CD4-positive, alpha-beta T cell treated with Interleukin-6 for 4 hours (primary cell): ENCODE results near the gene CCDC183.
"Not testable (repeated sequence)": the region's sequence is repeated elsewhere in the genome, so short reads cannot be mapped to it uniquely, and the experiment has no call there.

Experiments
- DNase-seq: peaks from one replicate; pipeline ENCODE4 v3.0.0-alpha.2; 2020; ENCODE audit warnings: mixed read lengths

CCDC183 gene

DNA sequence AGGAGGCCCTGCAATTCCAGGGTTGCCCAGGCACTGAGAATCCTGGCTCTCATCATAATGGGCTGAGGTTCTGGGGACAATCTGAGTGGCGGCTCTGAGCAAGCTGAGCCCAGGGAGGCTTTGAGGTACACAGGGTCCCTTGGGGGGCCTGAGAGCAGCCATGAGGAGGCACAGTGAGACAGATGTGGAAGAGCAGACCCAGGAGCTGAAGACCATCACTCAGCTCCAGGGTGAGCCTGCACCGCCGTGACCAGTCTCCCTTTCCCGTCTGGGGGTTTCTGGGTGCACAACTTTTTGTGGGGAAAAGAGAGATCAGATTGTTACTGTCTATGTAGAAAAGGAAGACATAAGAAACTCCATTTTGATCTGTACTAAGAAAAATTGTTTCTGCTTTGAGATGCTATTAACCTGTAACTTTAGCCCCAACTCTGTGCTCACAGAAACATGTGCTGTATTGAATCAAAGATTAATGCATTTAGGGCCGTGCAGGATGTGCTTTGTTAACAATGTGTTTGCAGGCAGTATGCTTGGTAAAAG is at the start of gene CCDC183:
Gene CCDC183, plus strand, starts transcription at position 101 of the 537 bp plus-strand sequence. Its CDS starts 60 bp downstream, at position 161.
- DNase-seq = no peak

DNA sequence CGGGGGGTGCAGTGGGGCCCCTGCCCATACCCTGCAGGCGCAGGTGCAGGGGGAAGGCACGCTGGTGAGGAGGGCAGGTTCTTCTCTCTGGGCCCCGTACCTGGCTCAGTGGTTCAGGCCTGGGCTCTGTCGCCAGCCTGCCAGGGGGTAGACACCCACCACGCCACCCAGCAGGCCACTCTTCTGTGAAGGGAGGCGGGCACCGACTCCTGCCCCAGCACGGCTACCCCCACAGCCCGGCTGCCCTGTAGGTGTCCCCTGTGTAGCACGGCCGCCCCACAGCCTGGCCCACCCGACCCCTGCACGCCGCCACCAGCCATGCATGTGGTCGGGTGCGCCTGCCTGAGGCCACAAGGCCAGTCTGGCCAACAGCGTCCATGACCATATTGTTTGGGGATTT is 49.5 kb upstream of the CCDC183 start:
- no peak for DNase-seq

- no peak for DNase-seq
These were observed 48.7 kb upstream of the CCDC183 start for GRCh38 chr9:136747161-136748060.

DNA sequence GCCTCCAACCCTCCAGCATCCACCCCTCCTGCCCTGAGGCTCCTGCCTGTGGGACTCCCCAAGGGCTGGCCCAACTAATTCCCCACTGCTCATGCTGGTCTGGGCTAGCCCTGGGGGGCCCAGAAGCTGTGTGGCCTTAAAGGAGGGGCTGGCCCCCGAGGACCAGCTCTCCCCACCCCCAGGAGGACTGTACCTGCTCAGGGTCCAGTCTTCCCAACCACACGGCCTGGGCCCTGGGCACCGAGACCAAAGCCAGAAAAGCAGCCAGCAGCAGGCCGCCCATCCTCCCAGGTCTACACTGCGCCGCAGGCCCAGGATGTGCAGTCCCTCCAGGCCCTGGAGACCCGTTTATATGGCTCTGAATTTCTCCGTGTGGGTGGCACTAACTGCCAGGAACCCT is 47.9 kb upstream of the CCDC183 start, which contains the start of gene LCN6:
Gene LCN6, minus strand, starts transcription at position 325 of the 400 bp plus-strand sequence. Its CDS starts 42 bp downstream, at position 283.
- DNase-seq = no peak

DNA sequence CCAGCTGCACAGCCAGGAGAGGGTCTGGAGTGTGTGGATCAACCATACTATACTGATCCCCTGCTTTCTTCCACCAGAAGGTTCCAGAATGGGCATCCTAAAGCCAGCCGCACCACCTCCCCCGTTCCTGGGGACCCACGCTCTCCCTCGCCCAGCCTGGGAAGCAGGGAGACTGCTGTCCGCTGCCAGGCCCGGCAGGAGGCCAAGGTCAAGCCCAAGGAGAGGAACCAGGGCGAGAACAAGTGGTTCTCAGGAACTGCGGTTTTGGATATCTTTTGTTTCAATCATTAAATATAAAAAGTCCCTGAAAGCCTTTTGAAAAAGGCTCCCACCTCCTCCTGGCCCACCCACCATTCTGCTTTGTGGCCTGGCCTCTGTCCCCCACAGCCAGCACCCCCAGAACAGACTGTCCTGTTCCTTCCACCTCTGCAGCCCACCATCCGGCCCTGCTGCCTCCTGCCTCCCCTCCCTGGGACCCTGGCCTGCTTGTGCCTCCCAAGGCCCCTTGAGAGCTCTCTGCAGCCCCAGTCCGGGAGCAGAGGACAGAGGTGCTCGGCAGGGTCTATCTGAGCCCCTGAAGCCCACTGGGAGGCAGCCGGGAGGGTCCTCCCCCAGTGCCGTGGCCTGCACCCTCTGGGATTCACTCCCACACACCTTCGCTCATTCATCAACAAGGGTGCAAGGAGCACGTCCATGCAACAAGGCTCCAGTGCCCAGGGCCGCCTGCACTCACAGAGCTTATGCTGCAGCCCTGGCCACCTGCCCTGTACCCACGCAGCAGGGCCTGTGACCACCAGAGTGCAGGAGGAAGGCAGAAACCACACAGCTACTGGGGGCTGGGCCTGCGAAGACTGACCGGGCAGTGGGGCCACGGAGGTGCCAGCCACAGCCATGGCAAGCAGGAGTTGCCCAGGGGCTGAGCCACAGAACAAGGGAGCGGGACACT is 47.2 kb upstream of the CCDC183 start:
- no peak for DNase-seq

GRCh38 chr9:136750526-136750925 is 45.6 kb upstream of the CCDC183 start:
- DNase-seq = no peak

- DNase-seq = no peak
These were observed 44.9 kb upstream of the CCDC183 start for GRCh38 chr9:136751244-136751643.

GRCh38 chr9:136751814-136752213 is 44.3 kb upstream of the CCDC183 start:
- DNase-seq = no peak

DNA sequence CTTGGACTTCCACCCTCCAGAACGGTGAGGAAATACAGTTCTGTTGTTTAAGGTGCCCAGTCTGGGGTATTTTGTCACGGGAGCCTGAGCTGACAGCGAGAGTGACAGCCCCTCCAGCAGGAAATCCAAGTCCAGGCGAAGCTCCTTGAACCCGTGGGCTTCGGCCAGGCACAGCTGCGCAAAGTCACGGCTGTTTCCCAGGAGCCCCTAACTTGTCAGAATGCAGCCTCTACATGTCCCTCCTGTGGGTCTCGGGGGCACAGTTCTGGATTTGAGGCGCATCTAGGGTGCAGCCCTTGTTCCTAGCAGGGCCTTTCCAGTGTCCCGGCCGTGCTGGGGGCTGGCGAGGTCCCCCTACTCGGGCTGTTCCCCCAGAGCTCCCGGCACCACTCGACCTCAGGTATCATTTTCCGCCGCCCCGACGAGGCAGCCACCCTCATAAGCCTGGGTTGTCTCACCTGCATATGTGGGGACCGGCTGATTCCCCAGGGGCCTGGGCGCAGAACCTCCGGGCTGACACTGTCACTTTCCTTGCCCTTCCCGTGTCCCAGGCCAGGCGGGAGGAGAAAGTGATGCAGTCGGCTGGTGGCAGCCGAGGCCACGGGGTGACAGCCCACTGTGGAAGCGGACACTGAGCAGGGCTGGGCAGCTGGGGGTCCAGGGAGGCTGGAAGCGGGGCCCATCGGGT is 42.6 kb upstream of the CCDC183 start:
- no peak for DNase-seq

DNA sequence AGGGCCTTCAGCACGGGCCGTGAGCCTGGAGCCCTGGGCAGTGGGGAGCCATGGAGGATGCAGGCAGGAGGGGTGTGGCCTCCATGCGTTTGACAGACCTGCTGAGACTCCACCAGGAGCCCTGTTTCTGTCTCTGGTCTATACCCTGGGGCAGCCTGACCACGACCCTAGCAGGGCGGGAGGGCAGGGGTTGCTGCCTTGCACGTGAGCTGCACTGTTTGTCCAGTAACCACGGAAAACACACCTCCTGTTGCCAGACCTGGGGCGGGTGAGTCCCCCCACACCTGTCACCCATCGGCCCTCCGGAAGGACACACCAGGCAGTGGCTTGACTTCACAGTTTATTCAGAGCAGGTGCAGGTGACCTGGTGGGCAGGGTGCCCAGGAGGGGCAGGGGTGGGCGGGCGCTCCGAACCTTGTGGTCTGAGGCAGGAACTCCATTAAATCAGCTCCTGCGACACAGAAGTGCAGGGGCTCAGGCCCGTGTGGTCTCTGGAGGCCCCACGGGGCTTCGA is 42.0 kb upstream of the CCDC183 start:
- DNase-seq = no peak

DNA sequence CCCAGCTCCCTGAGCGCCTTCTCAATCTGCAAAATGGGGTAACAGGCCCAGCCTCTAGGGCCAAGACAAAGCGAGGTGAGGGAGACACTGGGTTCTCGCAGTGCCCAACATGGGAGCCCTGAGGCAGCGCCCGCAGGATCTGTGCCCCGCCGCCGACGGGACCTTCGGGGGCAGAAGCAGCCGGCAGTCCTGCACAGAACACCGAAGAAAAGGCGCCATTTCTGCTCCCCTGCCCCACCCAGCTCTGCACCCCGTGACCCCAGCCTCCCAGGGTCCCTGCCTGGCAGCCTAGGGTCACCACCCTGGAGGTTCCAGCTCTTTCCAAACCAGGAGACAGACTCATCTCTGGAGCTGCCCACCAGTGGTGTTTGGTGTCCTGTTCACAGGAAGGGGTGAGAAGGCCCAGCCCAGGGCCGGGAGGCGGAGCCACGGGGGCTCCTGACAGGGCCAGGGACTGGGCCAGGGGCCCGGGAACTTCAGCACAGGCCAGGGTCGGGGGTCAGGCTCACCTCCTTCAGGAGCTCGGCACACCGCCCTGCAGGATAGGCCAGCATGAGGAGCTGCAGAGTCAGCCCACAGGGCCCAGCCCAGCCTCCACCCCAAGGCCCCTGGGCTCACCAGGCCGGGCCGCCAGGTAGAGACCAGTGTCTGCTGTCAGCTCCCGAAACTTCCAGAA is 41.4 kb upstream of the CCDC183 start:
- no peak for DNase-seq

DNA sequence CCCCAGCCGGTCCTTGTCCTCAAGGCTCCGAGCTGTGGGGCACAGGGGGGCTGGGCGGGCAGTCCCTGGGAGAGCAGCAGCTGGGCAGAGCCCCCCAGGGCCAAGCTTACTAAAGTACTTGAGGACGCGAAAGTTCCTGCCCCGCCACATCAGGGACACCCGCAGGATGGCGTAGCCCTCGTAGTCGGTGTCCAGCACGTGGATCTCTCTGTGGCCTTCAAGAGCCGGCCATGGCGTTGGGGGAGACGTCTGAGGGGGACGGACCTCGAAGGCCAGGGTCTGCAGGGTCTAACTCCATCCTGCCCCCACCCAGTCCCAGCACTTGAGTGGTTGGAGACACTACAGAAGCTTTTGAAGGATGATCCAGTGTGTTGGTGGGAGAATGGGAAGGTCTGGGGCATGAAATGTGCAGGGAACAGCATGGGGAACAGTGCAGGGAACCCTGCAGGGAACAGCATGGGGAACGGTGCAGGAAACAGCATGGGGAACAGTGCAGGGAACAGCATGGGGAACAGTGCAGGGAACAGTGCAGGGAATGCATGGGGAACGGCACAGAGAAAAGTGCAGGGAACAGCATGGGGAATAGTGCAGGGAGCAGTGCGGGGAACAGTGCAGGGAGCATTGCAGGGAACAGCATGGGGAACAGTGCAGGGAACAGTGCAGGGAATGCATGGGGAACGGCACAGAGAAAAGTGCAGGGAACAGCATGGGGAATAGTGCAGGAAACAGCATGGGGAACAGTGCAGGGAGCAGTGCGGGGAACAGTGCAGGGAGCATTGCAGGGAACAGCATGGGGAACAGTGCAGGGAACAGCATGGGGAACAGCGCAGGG is 40.6 kb upstream of the CCDC183 start:
- DNase-seq = not testable (repeated sequence)

DNA sequence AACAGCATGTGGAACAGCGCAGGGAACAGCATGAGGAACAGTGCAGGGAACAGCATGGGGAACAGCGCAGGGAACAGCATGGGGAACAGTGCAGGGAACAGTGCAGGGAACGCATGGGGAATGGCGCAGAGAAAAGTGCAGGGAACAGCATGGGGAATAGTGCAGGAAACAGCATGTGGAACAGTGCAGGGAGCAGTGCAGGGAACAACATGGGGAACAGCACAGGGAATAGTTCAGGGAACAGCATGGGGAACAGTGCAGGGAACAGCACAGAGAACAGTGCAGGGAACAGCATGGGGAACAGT is 40.1 kb upstream of the CCDC183 start:
- DNase-seq = no peak

DNA sequence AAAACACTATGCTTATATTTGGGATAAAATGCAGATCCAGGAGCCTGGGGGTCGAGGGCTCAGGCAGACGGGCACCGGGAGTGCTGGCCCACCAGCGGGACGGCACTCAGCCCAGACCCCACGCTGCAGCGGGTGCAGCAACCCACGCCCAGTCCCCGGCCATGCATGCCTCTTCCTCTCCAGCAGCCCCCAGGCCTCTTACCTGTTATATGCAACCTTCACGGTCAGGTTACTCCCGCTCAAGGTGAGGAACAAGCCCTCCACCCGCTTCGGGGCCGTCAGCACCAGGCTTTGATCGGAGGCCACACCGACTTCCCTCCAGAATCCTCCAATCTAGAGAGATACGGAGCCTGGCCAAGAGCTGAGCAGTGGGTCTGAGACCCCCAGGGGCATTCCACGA is 39.3 kb upstream of the CCDC183 start:
- no peak for DNase-seq

GRCh38 chr9:136757328-136757727 is 38.8 kb upstream of the CCDC183 start:
- no peak for DNase-seq

- DNase-seq = no peak
These were observed 38.4 kb upstream of the CCDC183 start for GRCh38 chr9:136757751-136758140.

DNA sequence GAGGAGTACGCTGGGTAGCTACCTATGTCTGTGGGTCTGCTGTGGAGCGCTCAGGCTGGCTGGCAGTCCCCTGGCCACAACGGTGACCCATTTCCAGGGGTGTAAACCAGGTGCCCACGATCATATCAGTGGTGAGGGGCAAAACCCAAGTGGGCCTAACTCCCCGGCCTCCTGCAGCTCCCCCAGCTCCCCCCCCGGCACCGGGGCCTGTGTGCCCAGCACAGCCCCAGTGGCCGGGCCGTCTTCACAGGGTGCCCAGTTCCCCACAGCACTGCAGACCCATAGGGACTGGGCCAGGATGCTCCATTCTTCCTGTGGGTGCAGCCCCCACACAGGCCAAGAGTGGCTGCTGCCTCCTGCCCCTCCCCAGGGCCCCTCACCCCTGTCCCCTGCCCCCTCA is 37.1 kb upstream of the CCDC183 start:
- no peak for DNase-seq

DNA sequence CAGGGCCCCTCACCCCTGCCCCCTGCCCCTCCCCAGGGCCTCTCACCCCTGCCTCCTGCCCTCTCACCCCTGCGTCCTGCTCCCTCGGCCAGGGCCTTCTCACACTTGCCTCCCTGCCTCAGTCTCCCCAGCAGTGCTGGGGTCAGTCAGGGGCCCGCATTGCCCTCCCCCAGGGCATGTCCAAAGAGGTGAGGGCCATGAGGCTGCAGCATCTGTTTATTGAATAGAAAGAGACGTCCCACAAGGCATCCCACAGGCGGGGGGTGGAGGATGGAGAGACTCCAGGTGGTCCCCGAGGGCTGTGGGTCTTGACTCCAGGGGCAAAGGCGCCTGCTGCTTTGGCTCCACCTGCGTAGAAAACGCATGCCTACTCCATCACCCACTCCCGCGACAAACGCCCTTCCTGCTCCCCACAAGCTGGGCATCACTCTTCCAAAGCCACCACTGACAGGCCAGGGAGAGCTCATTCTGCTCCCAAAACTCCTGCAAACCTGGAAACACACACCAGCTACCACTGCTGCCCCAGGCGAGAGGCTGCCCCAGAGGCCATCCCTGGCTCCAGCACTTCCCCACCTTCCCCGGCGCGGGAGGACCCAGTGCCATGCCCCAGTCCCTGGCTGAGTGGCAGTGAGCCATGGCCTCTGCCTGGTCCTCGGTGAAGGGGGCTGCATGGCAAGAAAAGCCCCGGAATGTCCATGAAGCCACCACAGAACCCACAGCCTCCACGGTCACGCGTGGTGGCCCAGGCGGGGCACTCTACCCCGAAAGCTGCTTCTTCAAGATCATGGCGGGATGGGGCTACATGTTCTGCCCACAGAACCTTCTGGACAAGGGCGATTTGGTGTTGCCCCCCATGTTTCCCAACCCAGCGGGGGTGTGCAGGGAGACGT is 36.5 kb upstream of the CCDC183 start:
- DNase-seq = no peak

DNA sequence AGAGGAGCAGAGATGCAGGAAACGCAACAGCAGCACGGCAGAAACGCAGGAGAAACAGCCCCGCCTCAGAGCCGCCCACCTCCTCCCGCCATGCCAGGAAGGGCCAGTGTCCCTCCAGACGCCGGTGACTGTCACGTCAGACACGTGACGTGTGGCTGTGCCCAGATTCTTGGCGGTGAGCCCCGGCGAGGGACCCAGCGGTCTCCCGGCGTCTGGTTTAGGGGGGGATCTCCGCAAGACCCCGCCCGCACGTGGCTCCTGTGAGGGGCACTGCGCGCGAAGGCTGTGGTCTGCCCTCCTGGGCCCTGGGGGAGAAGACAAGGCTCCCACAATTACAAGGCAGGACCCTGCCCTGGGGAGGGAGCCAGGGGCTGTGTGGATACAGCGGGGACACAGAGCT is 35.7 kb upstream of the CCDC183 start:
- DNase-seq = no peak
